ENCODE data around the gene GOLGA6L9. TPM values are rescaled to one million over a fixed set of nuclear protein-coding genes. Genes with fewer than 3 reads are reported as not detected.
"Not testable (repeated sequence)": the region's sequence is repeated elsewhere in the genome, so short reads cannot be mapped to it uniquely, and the experiment has no call there.

The GOLGA6L9 gene
- total RNA-seq, 1 experiment from 2014 or later, result 3.9 TPM

DNA sequence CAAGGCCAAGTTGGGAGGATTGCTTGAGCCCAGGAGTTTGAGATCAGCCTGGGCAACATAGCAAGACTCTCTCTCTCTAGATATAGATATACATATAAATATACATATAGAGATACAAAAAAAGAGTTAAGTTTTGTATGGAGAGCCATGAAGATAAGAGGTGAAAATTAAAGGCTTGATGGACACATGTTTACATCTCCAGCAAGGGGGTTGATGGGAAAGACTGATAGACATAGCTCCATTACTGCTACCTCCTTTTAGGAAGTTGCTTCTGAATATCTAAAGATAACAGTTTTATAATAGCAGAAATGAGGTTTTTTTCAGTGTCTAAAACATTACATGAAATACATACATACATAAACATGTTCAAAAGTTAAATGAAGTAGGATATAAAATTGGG, 42.4 kb upstream of the GOLGA6L9 start:
- not testable (repeated sequence) for H3K4ac ChIP-seq (ENCODE audit: low read depth, low read length); H3K9ac ChIP-seq (ENCODE audit: extremely low read depth, insufficient read length, low read length); H3K4me1 ChIP-seq (ENCODE audit: insufficient read depth, low read length); H3K56ac ChIP-seq (ENCODE audit: insufficient read length, low read depth, low read length); H4K8ac ChIP-seq (replicated peaks; ENCODE audit: insufficient read length, low read depth, low read length); H3K27ac Mint-ChIP-seq; H2BK20ac ChIP-seq (ENCODE audit: low read depth, low read length, poor library complexity, severe bottlenecking); H3K9me3 Mint-ChIP-seq; DNase-seq; H3K18ac ChIP-seq (ENCODE audit: insufficient read length, low read depth, low read length); H3K4me2 ChIP-seq (ENCODE audit: insufficient read depth, insufficient read length, low read length); H2BK5ac ChIP-seq (ENCODE audit: insufficient read length, low read length); H3K14ac ChIP-seq (ENCODE audit: insufficient read depth, low read length); H2BK15ac ChIP-seq (ENCODE audit: low read depth, low read length); H3T11ph ChIP-seq (ENCODE audit: low read length); H2BK12ac ChIP-seq (ENCODE audit: insufficient read length, low read depth, low read length); H4K20me1 ChIP-seq (ENCODE audit: control insufficient read depth, insufficient read depth, insufficient read length); H2AFZ ChIP-seq (ENCODE audit: low read length); H3K27me3 ChIP-seq (ENCODE audit: insufficient read depth, low read length); H2BK120ac ChIP-seq (ENCODE audit: low read depth, low read length, poor library complexity, severe bottlenecking); H3K23me2 ChIP-seq (ENCODE audit: insufficient read length, low read depth, low read length, poor library complexity, severe bottlenecking); H3K36me3 Mint-ChIP-seq (ENCODE audit: insufficient read depth in 1 of 3, low read depth in 3 of 3); H3K79me2 ChIP-seq (ENCODE audit: insufficient read depth, low read length); H3K9me3 ChIP-seq (ENCODE audit: control insufficient read depth, low read depth, low read length); H3K79me1 ChIP-seq (ENCODE audit: insufficient read depth, low read depth, low read length, poor library complexity, severe bottlenecking); H3K4me3 Mint-ChIP-seq; H3K27ac ChIP-seq (ENCODE audit: insufficient read length, low read depth, low read length); H2AK5ac ChIP-seq (ENCODE audit: insufficient read length, low read length); H3K23ac ChIP-seq (ENCODE audit: insufficient read length, low read depth, low read length); H4K5ac ChIP-seq (ENCODE audit: insufficient read length, low read depth, low read length); H3K27me3 Mint-ChIP-seq (ENCODE audit: low read depth); H4K91ac ChIP-seq (ENCODE audit: insufficient read length, low read depth, low read length)
- H3K4me1 Mint-ChIP-seq, result peaks cover 40 to 41% of the 10 kb centered on the region in 2 experiments

- H3K27me3 Mint-ChIP-seq (ENCODE audit: low read depth); H3K4me3 Mint-ChIP-seq; H3K23me2 ChIP-seq (ENCODE audit: insufficient read length, low read depth, low read length, poor library complexity, severe bottlenecking); H3K4me1 ChIP-seq (ENCODE audit: insufficient read depth, low read length); H3K4me2 ChIP-seq (ENCODE audit: insufficient read depth, insufficient read length, low read length); H4K8ac ChIP-seq (replicated peaks; ENCODE audit: insufficient read length, low read depth, low read length); H2BK5ac ChIP-seq (ENCODE audit: insufficient read length, low read length); H4K20me1 ChIP-seq (ENCODE audit: control insufficient read depth, insufficient read depth, insufficient read length); H3K14ac ChIP-seq (ENCODE audit: insufficient read depth, low read length); H3K9me3 ChIP-seq (ENCODE audit: control insufficient read depth, low read depth, low read length); H3K79me1 ChIP-seq (ENCODE audit: insufficient read depth, low read depth, low read length, poor library complexity, severe bottlenecking); H4K5ac ChIP-seq (ENCODE audit: insufficient read length, low read depth, low read length); H2AK5ac ChIP-seq (ENCODE audit: insufficient read length, low read length); H2BK20ac ChIP-seq (ENCODE audit: low read depth, low read length, poor library complexity, severe bottlenecking); H3K36me3 Mint-ChIP-seq (ENCODE audit: insufficient read depth in 1 of 3, low read depth in 3 of 3); H3K9me3 Mint-ChIP-seq; H3K18ac ChIP-seq (ENCODE audit: insufficient read length, low read depth, low read length); H3K27ac ChIP-seq (ENCODE audit: insufficient read length, low read depth, low read length); DNase-seq; H3K9ac ChIP-seq (ENCODE audit: extremely low read depth, insufficient read length, low read length); H2BK15ac ChIP-seq (ENCODE audit: low read depth, low read length); H3K23ac ChIP-seq (ENCODE audit: insufficient read length, low read depth, low read length); H4K91ac ChIP-seq (ENCODE audit: insufficient read length, low read depth, low read length); H3K27me3 ChIP-seq (ENCODE audit: insufficient read depth, low read length); H3K79me2 ChIP-seq (ENCODE audit: insufficient read depth, low read length); H2BK120ac ChIP-seq (ENCODE audit: low read depth, low read length, poor library complexity, severe bottlenecking); H2AFZ ChIP-seq (ENCODE audit: low read length); H3T11ph ChIP-seq (ENCODE audit: low read length); H3K56ac ChIP-seq (ENCODE audit: insufficient read length, low read depth, low read length); H3K4ac ChIP-seq (ENCODE audit: low read depth, low read length); H2BK12ac ChIP-seq (ENCODE audit: insufficient read length, low read depth, low read length): not testable (repeated sequence)
- peak overlapping the region in 1 of 3 experiments; percentile 26; a peak in 3 of 7 replicates for H3K27ac Mint-ChIP-seq
- WGBS (ENCODE audit: extremely low coverage, insufficient read length, low lambda C conversion rate), result no CpG with 5 or more reads among the region's 3 CpGs
- H3K4me1 Mint-ChIP-seq, result peaks cover 33 to 34% of the 10 kb centered on the region in 2 experiments
Observed at GRCh38 chr15:82390152-82390551, 39.5 kb upstream of the GOLGA6L9 start.

Data from H9 (cell line).